Inflammatory macrophage treated with lipopolysaccharide for 4 hours (primary cell): ENCODE results near the gene EHBP1.
"Not testable (repeated sequence)": the region's sequence is repeated elsewhere in the genome, so short reads cannot be mapped to it uniquely, and the experiment has no call there.

Source experiments
- DNase-seq: peaks from one replicate; pipeline ENCODE4 v3.0.0-alpha.2; 2020

EHBP1 gene

GRCh38 chr2:63054841-63055225 is 349.3 kb downstream of the EHBP1 start:
- no peak for DNase-seq

- no peak for DNase-seq
Observed at GRCh38 chr2:63055226-63056106, 350.0 kb downstream of the EHBP1 start.

GRCh38 chr2:63056107-63057050 is 350.9 kb downstream of the EHBP1 start:
- peak; percentile 52 for DNase-seq

- DNase-seq: no peak
Observed at GRCh38 chr2:63057249-63058143, 352.0 kb downstream of the EHBP1 start.

- no peak for DNase-seq
Observed at GRCh38 chr2:63058144-63058920, 352.8 kb downstream of the EHBP1 start.

- DNase-seq: no peak
Observed at GRCh38 chr2:63058921-63059792, 353.6 kb downstream of the EHBP1 start.

- DNase-seq: peak; percentile 83
Observed at GRCh38 chr2:63059793-63060471, 354.4 kb downstream of the EHBP1 start.

GRCh38 chr2:63060472-63060991 is 355.0 kb downstream of the EHBP1 start:
- DNase-seq: no peak

GRCh38 chr2:63064197-63064596 is 358.7 kb downstream of the EHBP1 start:
- no peak for DNase-seq

- no peak for DNase-seq
Observed at GRCh38 chr2:63064661-63065060, 359.1 kb downstream of the EHBP1 start.

- DNase-seq: no peak
Observed at GRCh38 chr2:63066265-63066664, 360.8 kb downstream of the EHBP1 start.

- DNase-seq: no peak
Observed at GRCh38 chr2:63066838-63067237, 361.3 kb downstream of the EHBP1 start.

- DNase-seq: no peak
Observed at GRCh38 chr2:63071664-63072063, 366.2 kb downstream of the EHBP1 start.

- no peak for DNase-seq
Observed at GRCh38 chr2:63073994-63074393, 368.5 kb downstream of the EHBP1 start.

- not testable (repeated sequence) for DNase-seq
Observed at GRCh38 chr2:63074399-63074798, 368.9 kb downstream of the EHBP1 start.

GRCh38 chr2:63078852-63079606 is 373.5 kb downstream of the EHBP1 start:
- peak; percentile 25 for DNase-seq

GRCh38 chr2:63081404-63081803 is 375.9 kb downstream of the EHBP1 start:
- DNase-seq: no peak

GRCh38 chr2:63086687-63087086 is 381.2 kb downstream of the EHBP1 start:
- no peak for DNase-seq

GRCh38 chr2:63092401-63092800 is 386.9 kb downstream of the EHBP1 start:
- no peak for DNase-seq
